DMS53 treated with DMSO at 0.1 percent for 48 hours (cell line): Measurements from ENCODE around the gene RFX3.

ENCODE experiments used
- DNase-seq: peaks from one replicate; lab custom pipeline; 2025; ENCODE audit not compliant: unreplicated experiment; lab: John Stamatoyannopoulos, UW

Gene RFX3

GRCh38 chr9:3478549-3478953 is 47.2 kb downstream of the RFX3 start:
- DNase-seq, result no peak

DNA sequence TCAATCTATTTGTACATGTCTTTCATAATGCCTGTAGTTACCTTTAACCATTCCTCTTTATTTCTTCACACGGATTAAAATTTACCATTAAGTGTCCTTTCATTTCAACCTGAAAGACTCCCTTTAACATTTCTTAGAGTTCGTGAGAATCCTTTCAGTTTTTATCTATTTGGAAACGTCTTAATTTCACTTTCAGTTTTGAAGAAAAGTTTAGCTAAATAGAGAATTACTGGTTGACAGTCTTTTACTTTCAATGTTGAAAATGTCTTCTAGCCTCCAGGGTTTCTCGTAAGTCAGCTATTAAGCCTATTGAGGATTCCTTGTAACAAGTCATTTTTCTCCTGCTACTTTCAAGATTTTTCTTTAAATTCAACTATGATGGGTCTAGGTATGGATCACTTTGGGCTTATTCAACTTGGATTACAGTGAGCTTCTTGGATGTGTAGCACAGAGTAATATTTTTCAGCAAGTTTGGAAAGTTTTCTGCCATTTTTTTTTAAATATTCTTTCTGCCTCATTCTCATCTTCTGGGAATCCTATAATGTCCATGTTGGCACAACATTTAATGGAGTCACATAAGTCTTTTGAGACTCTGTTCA is 48.5 kb downstream of the RFX3 start:
- DNase-seq, result no peak

- DNase-seq, result no peak
Measured at GRCh38 chr9:3475300-3476020, 50.3 kb downstream of the RFX3 start.

DNA sequence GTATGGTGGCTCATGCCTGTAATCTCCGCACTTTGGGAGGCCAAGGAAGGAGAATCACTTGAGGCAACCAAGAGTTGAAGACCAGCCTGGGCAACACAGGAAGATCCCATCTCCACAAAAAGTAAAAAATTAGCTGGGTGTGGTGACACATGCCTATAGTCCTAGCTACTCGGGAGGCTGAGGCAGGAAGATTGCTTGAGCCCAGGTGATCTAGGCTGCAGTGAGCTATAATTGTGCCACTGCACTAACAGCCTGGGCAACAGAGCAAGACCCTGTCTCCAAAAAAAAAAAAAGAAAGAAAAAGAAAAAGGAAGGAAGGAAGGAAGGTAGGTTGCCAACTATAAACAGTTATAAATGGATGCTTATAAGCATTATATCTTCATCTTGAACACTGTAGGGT is 51.0 kb downstream of the RFX3 start:
- DNase-seq, result no peak

- DNase-seq, result no peak
Measured at GRCh38 chr9:3473405-3473804, 52.4 kb downstream of the RFX3 start.

GRCh38 chr9:3471883-3472282 is 53.9 kb downstream of the RFX3 start:
- no peak for DNase-seq

- DNase-seq, result no peak
Measured at GRCh38 chr9:3468421-3469205, 57.2 kb downstream of the RFX3 start.

DNA sequence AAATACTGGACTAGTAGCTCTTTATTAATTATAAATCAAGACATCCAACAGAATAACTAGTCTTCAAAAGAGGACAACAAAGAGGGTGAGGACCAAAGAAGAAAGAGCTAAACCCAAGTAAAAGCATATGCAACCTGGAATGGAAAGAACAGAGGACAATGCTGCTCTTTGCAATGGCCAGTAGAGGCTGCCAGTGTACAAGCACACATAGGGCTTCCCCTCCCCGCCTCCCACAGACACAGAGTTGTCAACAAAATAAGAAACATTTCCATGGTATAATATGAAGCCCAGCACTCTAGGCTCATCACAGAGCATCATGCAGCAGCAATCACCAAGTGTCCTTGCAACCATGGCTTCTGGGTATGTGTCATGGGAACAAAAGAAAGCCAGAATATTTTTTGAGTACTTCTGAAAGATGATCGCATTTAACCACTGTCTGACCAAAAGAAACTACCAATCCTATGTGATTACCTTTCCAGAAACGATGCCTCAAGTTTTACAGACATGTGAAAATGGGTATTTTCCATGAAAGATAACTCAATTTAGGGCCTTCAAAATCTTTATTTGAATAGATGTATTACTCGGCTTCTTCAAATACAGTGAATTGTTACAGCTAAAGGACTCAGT is 58.1 kb downstream of the RFX3 start:
- DNase-seq, result peak; percentile 14

DNA sequence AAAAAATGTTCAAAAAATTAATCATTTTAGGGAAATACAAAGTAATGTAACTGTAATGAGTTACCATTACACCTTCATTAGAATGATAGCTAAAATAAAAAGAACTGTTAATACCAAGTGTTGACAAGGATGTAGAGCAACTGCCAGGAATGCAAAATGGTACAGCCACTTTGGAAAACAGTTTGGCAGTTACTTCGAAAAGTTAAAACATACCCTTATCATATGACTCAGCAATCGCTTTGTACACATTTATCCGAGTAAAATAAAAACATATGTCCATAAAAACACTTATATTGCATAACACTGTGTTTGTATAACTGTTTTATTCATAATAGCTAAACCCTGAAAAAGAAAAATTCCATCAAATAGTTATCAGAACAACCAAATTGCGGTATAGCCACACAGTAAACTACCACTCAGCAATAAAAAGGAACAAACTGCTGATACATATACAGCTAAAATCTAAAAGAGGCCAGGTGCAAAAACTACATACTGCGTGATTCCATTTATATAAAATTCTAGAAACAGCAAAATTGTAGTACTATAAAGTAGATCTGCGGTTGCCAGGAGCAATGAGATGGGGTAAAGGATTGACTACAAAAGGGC is 61.7 kb downstream of the RFX3 start:
- no peak for DNase-seq

GRCh38 chr9:3458806-3459475 is 66.9 kb downstream of the RFX3 start:
- DNase-seq, result no peak

GRCh38 chr9:3457175-3457574 is 68.6 kb downstream of the RFX3 start:
- no peak for DNase-seq

DNA sequence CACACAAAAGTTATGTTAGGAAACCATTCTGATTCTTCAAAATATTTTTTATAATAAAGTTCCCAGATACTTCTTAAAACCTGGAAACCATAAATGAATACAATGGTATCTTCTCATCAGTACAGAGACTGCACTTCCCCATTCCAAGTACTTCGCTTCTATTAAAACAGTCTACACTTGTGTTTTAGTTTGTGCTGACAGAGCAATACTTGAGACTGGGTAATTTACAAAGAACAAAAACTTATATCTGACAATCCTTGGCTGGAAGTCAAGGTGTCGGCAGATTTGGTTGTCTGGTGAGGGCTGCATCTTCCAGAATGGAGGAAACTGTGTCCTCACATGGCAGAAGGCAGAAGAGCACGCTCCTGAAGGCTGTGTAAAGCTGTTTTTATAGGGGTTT is 70.1 kb downstream of the RFX3 start:
- DNase-seq, result no peak

DNA sequence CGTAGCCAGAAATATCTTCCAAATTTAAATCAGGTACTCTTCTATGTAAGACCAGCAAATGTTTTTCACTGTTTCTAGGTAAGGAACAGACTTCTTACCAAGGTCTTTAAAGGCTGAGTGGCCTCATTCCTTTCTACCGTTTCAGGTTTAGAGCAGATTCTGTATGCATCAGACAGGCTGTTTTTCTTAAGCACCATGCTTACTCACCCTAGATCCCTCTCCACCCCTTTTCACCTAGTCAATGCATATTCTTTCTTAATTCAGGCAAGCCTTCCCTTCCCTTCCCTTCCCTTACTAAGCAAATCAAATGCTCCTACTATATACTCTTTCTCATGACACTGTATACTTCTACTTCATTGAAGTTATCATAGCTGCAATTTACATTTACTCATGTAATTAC is 70.7 kb downstream of the RFX3 start:
- no peak for DNase-seq

- DNase-seq, result no peak
Measured at GRCh38 chr9:3451956-3452355, 73.8 kb downstream of the RFX3 start.

DNA sequence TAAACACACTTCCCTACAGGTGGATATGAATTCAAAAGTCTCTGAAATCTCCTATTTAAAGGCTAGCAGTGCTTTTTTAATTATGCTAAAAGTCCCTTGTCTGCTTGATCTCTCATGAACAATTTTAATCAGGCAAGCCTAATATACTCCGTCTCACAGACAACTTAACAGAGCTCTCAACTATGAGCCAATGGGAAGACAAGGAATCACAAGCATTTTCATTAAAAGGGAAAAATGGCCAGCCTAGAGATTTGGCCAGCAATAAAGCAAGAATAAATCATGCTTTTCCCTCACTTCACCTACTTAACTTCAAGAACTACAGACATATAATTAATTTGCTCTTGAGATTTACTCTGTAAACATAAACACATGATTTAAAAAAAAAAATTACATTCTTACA is 78.0 kb downstream of the RFX3 start:
- DNase-seq, result no peak

DNA sequence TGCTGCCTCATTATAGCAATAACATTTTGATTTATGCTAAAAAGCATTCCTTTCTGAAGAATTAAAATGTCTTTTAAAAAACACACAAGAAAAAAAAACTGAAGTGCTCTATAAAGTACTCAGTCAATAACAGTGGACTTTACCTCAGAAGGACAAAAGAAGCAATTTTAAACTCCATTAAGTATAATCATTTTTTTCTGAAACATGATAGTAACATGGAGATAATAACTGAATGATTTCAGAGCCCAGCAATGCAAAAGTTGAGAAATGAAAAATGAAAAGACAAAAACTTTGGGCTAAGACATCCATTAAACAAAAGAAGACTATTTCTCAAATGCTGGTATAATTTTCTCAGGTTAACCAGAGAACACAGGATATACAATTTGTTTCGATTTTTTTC is 78.7 kb downstream of the RFX3 start:
- no peak for DNase-seq

DNA sequence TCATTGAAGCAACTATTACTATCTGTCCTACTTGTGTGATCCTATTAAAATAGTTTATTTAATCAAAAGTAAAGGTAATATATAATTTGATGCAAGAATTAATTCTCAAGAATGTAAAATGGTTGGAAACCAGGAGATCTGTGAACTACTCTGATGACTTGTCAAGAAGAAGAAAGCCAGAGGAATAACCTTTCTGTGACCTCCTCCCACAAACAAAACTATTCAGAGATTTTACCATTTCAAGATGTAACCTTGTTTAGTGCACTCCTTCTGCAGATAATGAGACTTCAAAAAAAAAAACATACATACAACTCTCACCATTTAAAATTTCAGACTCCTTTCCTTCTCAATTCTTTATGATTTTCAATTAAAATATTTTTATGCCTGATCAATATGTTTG is 79.5 kb downstream of the RFX3 start:
- DNase-seq, result no peak

DNA sequence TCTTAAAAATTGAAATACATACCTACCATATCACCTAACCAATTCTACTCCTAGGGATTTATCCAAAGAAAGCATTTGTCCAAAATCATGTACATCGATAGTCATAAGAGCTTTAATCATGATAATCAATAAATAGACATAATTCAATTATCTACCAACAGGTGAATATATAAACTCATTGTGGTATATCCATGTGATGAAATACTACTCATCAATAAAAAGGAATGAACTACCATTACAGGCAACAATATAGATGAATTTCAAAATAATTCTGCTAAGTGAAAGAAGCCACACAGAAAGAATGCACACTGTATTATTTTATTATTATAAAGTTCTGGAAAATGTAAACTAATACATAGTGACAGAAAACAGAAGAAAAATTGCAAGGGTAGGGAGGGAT is 81.8 kb downstream of the RFX3 start:
- no peak for DNase-seq

DNA sequence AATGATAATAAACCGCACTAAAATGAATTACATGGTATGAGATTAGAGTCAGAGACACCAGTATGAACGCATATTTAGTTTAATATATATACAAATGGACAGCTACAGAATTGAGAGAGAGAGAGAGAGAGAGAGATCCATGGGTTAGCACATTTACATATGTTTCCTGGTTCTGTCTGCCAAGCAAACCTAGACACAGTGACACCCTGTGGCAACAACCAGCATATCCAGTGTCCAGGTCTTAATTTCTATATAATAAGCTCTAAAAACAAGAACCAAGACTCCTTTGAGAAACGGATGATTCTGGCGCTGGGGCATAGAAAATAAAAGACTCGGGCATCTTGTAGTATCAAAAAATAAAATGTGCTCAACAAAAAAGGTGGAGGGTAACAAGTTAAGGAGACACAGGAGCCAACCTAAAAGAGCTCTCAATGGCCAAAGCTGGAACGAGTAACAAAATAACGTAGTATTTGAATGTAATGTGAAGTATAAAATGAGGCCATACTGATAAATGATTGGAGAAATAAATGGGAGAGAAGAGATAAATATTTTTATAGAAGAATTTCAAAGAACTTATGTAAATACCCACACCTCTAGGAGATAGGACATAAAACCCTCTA is 84.5 kb downstream of the RFX3 start:
- DNase-seq, result peak; percentile 11

DNA sequence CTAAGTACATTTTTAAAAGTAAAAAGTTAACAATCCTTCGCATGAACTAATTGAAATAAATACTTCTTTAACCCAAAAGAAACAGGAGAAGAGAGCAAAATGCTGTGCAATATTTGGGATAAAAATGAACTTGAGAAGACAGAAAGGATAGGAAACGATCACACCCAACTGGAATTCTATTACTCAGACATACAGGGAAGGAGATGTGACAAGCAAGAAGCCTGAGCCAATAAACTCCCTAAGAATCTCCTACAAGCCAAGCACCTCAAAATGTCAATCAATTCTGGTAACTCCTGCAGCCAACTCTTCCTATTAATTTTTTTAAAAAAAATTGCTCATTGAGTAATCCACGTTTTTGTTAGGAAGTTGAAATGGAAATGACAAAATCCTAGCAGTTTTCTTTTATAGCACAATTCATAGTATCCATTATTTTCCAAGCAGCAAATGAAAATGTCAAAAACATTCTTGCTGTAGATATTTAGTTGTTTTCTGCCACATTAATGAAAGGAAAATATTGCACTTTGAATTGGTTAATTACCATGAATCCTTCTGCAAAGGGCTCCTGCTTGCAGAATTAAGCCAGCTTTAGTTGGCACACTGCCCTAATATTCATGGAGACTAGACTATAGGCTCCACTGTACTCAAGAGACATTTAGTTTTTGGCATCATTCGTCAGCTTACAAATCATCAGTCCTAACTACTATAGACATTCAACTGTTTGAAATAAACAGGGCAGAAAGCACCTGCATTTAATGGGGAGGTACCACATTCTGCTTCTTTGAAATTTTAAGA is 89.0 kb downstream of the RFX3 start:
- no peak for DNase-seq
